Activated T-cell treated with anti-CD3 and anti-CD28 coated beads, Interleukin-2, amount 50 U/mL, for 24 hours (primary cell): ENCODE results near the gene ELOF1.
"Not testable (repeated sequence)": the region's sequence is repeated elsewhere in the genome, so short reads cannot be mapped to it uniquely, and the experiment has no call there.

ENCODE experiments used
- DNase-seq: peaks from one replicate; pipeline ENCODE4 v3.0.0-alpha.2; 2020
- H3K27ac Mint-ChIP-seq: 2 replicates; pipeline ENCODE4 v1.8.0; 2020; ENCODE audit warnings: mild to moderate bottlenecking, mixed read lengths
- H3K27me3 Mint-ChIP-seq: 2 replicates; pipeline ENCODE4 v1.8.0; 2020; ENCODE audit warnings: mixed read lengths
- H3K36me3 Mint-ChIP-seq: 2 replicates; pipeline ENCODE4 v1.8.0; 2020; ENCODE audit warnings: low read depth, mixed read lengths
- H3K4me1 Mint-ChIP-seq: 2 replicates; pipeline ENCODE4 v1.8.0; 2020; ENCODE audit warnings: low read depth, mixed read lengths
- H3K4me3 Mint-ChIP-seq: 2 replicates; pipeline ENCODE4 v1.8.0; 2020; ENCODE audit warnings: mild to moderate bottlenecking, moderate library complexity, mixed read lengths
- H3K9me3 Mint-ChIP-seq: 2 replicates; pipeline ENCODE4 v1.8.0; 2020; ENCODE audit warnings: mixed read lengths

The ELOF1 gene

DNA sequence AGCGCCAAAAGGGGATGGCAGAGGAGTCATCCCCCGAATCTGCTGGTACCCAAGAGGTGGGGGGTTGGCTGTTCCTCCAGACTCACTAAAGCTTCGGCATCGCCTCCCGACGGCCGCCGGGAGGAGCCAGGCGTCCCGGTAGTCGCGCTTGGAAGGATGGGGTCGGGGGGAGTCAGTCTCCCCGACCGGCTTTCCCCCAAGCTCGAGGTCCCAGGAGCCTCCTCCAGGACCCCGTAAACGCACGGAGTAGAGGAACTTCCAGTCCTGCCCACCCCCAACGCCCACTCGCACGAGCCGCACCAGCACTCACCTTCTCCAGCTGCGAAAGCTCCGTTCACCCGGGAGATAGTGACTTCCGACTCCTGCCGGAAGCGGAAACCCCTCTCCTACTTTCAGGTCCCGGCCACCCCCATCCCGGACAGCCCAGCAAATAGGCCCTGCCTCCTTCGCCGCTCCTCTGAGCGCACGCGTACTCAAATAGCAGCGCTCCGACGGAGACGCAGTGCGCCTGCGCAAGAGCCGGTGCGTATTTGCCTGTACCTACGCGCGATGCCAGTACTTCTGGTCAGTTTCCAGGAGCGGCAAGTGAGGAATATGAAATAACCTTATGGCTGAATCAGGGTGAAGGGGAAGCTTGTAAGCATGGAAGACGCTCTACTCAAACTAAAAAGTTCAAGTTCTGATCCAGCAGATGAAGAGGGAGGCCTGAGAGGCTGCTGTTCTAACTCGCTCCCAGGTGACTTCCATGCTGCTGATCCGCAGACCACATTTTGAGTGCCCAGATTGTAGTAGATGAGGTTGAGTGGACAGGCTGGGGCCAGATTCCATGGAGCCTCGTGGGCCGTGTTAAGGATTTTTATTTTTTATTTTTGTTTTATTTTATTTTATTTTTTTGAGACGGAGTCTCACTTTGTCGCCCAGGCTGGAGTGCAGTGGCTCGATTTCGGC is at the start of gene ELOF1:
ELOF1 (minus strand) TSS at position 350 of the 948 bp plus-strand sequence. CDS start 4,883 bp downstream, outside the sequence.
- peaks cover 47% of the 10 kb centered on the region for H3K4me1 Mint-ChIP-seq
- H3K27ac Mint-ChIP-seq, result peak within 1 kb of the TSS; percentile 94
- peak within 1 kb of the TSS; percentile 88 for H3K4me3 Mint-ChIP-seq
- no peaks in the 10 kb centered on the region for H3K27me3 Mint-ChIP-seq
- H3K9me3 Mint-ChIP-seq, result no peaks in the 10 kb centered on the region
- peak; percentile 94 for DNase-seq
- peaks cover 45% of the 10 kb centered on the region for H3K36me3 Mint-ChIP-seq

DNA sequence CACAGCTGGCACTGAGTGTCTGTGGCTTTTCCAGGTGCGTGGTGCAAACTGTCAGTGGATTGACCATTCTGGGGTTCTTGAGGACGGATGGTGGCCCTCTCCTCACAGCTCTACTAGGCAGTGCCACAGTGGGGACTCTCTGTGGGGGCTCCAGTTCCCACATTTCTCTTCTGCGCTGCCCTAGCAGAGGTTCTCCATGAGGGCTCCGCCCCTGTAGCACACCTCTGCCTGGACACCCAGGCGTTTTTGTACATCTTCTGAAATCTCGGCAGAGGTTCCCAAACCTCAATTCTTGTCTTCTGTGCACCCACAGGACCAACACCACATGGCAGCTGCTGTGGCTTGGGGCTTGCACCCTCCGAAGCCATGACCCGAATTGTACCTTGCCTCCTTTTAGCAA is 47.5 kb upstream of the ELOF1 start:
- H3K27ac Mint-ChIP-seq, result no peak overlapping the region
- H3K4me3 Mint-ChIP-seq, result no peak overlapping the region
- peaks cover 59% of the 10 kb centered on the region for H3K36me3 Mint-ChIP-seq

DNA sequence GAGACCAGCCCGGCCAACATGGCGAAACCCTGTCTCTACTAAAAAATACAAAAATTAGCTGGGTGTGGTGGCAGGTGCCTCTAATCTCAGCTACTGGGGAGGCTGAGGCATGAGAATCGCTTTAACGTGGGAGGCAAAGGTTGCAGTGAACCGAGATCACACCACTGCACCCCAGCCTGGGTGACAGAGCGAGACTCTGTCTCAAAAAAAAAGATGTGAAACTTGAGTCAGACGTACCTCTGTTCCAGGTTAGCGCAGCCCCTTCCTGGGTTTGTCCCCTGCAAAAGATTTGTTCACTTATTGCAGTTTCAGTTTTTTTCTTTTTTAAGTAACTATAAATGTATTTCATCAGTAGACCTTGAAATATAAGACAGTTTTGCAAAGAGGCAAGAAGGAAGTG is 40.7 kb upstream of the ELOF1 start:
- Mint-ChIP-seq H3K4me1 (peaks cover 35% of the 10 kb centered on the region), H3K36me3 (peaks cover 40% of the 10 kb centered on the region)
- H3K4me3 Mint-ChIP-seq, H3K27me3 Mint-ChIP-seq, DNase-seq, H3K9me3 Mint-ChIP-seq, H3K27ac Mint-ChIP-seq: not testable (repeated sequence)

More for the DNA sequence above, 47.5 kb upstream of the ELOF1 start:
- no peaks in the 10 kb centered on the region for H3K27me3 Mint-ChIP-seq
- H3K9me3 Mint-ChIP-seq, result peaks cover 17% of the 10 kb centered on the region
- peaks cover 6% of the 10 kb centered on the region for H3K4me1 Mint-ChIP-seq
- no peak for DNase-seq

DNA sequence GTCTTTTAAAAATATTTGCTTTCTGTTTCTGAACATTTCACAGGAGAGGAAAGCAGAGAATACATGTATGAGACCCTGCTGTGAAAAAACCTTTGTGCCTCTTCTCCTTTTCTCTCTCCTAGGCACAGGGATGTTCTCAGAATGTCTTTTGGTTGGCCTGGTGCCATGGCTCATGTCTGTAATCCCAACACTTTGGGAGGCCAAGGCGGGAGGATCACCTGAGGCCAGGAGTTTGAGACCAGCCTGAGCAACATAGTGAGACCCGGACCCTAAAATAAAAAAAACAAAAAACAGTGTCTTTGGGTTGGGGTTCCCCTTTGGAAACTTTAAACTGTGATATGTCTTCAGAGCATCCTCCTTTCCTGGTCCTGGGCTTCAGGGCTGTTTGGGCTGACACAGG is 39.7 kb upstream of the ELOF1 start:
- Mint-ChIP-seq H3K27ac (no peak overlapping the region), H3K4me3 (peak overlapping the region; percentile 90), H3K4me1 (peaks cover 35% of the 10 kb centered on the region), H3K9me3 (no peaks in the 10 kb centered on the region), H3K27me3 (no peaks in the 10 kb centered on the region), H3K36me3 (peaks cover 31% of the 10 kb centered on the region)
- DNase-seq, result no peak

DNA sequence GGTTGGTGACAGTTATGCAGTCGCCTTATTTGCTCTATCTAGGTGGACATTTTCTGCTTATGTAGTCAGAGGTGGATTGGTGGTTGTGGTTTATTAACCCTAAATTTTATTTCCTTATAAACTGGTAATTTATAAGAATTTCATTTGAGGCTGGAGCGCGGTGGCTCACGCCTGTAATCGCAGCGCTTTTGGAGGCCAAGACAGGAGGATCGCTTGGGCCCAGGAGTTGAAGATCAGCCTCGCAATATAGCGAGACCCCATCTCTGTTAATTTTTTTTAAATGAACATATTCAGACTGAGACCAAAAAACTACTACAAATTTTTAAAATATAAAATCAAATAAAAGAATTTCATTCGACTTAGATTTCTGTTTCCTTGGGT is 39.1 kb upstream of the ELOF1 start:
- H3K27me3 Mint-ChIP-seq, result no peaks in the 10 kb centered on the region
- H3K9me3 Mint-ChIP-seq, result no peaks in the 10 kb centered on the region
- H3K4me3 Mint-ChIP-seq, result peak overlapping the region; percentile 90
- peaks cover 26% of the 10 kb centered on the region for H3K36me3 Mint-ChIP-seq
- DNase-seq, result no peak
- peaks cover 35% of the 10 kb centered on the region for H3K4me1 Mint-ChIP-seq
- peak overlapping the region; percentile 85 for H3K27ac Mint-ChIP-seq

DNA sequence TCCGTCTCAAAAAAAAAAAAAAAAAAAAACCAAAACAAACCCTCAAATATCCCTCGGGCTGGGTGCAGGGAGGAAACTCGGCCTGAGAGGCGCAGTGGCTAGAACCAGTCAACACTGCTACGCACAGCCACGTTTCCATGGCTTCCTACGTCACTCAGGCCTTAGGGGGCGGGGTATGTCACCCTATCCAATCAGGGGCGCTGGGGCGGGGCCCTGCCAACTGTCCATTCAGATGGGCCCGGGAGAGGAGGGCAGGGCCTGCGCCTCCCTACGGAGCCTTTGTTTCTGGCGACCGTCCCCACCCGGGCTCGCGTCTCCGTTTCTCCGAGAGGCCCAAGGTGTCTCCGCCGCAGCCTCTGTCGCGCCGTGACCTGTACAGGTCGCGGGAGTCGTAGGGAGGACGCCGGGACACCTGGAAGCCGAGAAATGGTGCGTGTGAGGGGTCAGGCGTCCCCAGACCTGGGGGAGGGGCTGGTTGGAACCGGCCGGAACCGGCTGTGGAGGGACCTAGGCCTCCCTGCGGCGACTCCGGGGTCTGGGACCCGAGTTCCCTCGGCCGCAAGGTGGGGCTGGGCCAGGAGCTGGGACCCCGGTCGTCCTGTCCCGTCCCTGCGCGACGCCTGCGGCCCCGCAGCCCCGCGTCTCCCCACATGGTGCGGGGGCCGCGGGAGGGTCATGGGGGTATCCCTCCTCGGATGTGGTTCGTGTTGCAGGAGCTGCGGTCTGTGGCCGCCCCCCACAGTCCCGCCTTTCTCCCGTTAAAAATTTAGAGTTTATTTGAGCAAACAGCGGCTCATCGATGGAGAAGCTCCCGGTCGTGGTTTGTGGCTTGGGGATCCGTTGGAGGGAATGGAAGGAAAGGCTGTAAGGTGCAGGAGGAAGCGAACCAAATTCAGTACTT is 38.4 kb upstream of the ELOF1 start, which contains the start of gene ZNF627:
ZNF627 (plus strand) TSS at position 282 of the 901 bp plus-strand sequence; CDS start at position 427, 145 bp downstream.
- H3K36me3 Mint-ChIP-seq, result peaks cover 20% of the 10 kb centered on the region
- peak; percentile 97 for DNase-seq
- no peaks in the 10 kb centered on the region for H3K9me3 Mint-ChIP-seq
- H3K27me3 Mint-ChIP-seq, result no peaks in the 10 kb centered on the region
- H3K27ac Mint-ChIP-seq, result peak within 1 kb of the TSS; percentile 90
- peak within 1 kb of the TSS; percentile 90 for H3K4me3 Mint-ChIP-seq
- H3K4me1 Mint-ChIP-seq, result peaks cover 33% of the 10 kb centered on the region

DNA sequence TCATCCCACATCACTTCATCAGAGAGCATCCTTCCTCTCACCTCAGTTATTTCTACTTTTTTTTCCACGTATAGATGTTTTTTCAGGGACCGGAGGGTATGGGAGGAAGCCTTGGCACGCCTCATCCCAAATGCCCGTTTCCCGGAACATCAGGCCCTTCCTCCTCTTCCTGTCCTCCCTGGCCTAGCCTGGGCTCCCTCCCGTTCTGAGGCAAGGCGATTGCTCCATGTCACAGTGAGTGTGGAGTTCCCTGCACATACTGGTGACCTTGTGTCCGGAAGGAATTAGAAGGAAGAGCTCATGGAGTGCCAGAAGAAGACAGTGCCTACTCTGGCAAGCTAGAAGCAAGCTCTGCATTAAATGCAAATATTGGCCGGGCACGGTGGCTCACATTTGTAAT is 37.1 kb upstream of the ELOF1 start:
- Mint-ChIP-seq H3K4me1 (peaks cover 29% of the 10 kb centered on the region), H3K27ac (no peak overlapping the region), H3K4me3 (no peak overlapping the region), H3K36me3 (peaks cover 19% of the 10 kb centered on the region), H3K27me3 (no peaks in the 10 kb centered on the region), H3K9me3 (no peaks in the 10 kb centered on the region)
- DNase-seq, result no peak

DNA sequence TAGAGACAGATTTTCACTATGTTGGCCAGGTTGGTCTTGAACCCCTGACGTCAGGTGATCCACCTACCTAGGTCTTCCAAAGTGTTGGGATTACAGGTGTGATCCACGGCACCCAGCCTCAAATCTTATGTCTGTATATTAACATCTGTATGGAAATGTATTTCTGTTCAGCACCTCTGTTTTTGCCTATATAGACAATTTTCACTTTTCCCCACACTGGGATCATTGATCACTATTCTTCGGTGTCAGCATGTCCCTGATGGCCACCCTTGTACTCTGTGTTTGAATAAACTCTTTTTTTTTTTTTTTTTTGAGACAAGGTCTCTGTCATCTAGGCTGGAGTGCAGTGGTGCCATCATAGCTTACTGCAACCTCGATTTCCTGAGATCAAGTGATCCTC is 35.1 kb upstream of the ELOF1 start:
- DNase-seq, result no peak
- no peak overlapping the region for H3K27ac Mint-ChIP-seq
- H3K9me3 Mint-ChIP-seq, result no peaks in the 10 kb centered on the region
- no peak overlapping the region for H3K4me3 Mint-ChIP-seq
- H3K27me3 Mint-ChIP-seq, result no peaks in the 10 kb centered on the region
- peaks cover 14% of the 10 kb centered on the region for H3K4me1 Mint-ChIP-seq
- H3K36me3 Mint-ChIP-seq, result peaks cover 11% of the 10 kb centered on the region

DNA sequence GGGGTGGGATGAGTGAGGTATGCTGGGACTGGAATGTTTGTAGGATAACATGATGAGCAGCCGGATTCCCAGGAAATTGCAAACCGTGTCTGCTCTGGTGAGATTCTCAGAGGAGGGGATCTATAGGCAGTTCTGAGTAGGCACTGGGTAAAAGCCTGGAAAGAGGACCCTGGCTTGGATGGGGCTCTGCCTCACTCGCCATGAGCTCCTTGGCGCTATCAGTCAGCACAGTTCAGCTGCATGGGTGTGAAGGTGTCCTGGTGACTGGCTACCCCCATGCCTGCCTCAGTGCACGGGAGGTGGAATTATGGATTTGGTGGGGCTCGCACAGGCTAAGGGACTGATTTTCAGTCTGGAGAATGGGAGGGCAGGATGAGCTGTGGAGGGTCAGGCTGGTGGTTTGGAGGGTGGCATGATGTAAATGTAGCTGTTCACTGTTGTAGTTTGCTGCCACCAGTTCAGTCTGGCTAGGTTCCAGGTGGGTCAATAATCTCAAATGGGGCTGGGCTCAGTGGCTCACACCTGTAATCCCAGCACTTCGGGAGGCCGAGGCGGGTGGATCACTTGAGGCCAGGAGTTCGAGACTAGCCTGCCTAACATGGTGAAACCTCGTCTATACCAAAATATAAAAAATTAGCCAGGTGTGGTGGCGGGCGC is 29.1 kb upstream of the ELOF1 start:
- DNase-seq, result no peak
- Mint-ChIP-seq H3K27me3 (no peaks in the 10 kb centered on the region), H3K36me3 (no peaks in the 10 kb centered on the region), H3K9me3 (no peaks in the 10 kb centered on the region), H3K4me1 (peaks cover 9% of the 10 kb centered on the region), H3K4me3 (no peak overlapping the region), H3K27ac (no peak overlapping the region)

DNA sequence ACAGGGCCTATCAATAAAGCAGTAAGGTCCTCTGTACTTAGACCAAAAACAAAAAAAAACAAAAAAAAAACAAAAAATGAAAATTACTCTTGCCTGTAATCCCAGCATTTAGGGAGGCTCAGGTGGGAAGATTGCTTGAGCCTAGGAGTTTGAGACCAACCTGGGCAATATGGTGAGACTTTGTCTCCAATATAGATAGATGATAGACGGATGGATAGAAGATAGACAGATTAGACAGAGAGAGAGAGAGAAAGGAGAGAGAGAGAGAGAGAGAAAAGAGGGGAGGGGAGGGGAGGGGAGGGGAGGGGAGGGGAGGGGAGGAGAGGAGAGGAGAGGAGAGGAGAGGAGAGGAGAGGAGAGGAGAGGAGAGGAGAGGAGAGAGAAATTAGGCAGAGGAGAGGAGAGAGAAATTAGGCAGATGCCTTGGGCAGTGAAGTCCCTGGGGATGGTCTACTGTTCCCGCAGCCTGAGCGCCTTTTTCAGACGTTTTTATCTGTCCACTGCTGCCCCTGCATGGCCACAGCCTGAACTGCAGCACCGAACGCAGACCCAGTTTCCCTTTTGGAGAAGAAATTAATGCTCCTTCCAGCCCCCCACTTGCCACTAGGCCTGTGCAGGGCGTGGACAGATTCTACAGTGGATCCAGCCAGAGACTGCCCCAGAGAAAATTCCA is 28.4 kb upstream of the ELOF1 start:
- H3K27ac Mint-ChIP-seq, result no peak overlapping the region
- H3K27me3 Mint-ChIP-seq, result no peaks in the 10 kb centered on the region
- H3K4me1 Mint-ChIP-seq, result peaks cover 9% of the 10 kb centered on the region
- DNase-seq, result peak; percentile 89
- H3K9me3 Mint-ChIP-seq, result no peaks in the 10 kb centered on the region
- H3K4me3 Mint-ChIP-seq, result no peak overlapping the region
- H3K36me3 Mint-ChIP-seq, result no peaks in the 10 kb centered on the region

DNA sequence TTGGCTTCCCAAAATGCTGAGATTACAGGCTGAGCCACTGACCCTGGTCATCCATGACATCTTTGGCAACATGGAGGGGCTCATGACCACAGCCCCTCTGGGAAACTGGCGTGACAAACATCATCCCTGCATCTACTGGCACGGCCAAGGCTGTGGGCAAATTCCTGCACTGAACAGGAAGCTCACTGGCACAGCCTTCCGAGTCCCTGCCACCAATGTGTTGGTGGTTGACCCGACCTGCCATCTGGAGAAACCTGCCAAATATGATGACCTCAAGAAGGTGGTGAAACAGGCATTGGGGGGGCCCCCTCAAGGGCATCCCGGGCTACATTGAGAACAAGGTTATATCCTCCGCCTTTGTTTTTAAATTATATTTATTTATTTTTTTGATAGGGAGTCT is 27.3 kb upstream of the ELOF1 start:
- no peaks in the 10 kb centered on the region for H3K9me3 Mint-ChIP-seq
- no peak overlapping the region for H3K27ac Mint-ChIP-seq
- no peaks in the 10 kb centered on the region for H3K27me3 Mint-ChIP-seq
- no peaks in the 10 kb centered on the region for H3K36me3 Mint-ChIP-seq
- no peak for DNase-seq
- peaks cover 17% of the 10 kb centered on the region for H3K4me1 Mint-ChIP-seq
- H3K4me3 Mint-ChIP-seq, result no peak overlapping the region

DNA sequence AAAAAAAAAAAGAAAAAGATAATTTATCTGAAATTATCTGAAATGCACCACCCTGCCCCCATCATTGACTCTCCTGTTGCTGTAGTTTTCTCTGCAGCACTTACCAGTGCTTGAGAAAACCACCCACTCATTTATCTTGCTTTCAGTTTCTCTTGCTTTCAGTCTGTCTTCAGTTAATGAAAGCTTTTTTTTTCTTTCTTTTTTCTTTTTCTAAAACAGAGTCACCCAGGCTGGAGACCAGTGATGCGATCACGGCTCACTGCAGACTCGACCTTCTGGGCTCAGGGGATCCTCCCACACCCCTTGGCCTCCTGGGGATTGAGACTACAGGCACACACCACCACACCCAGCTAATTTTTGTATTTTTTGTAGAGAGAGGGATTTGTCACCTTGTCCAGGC is 22.7 kb upstream of the ELOF1 start:
- Mint-ChIP-seq H3K4me1 (peaks cover 37% of the 10 kb centered on the region), H3K9me3 (no peaks in the 10 kb centered on the region), H3K27me3 (no peaks in the 10 kb centered on the region), H3K36me3 (no peaks in the 10 kb centered on the region), H3K4me3 (peak overlapping the region; percentile 64), H3K27ac (peak overlapping the region; percentile 96)
- peak; percentile 68 for DNase-seq

DNA sequence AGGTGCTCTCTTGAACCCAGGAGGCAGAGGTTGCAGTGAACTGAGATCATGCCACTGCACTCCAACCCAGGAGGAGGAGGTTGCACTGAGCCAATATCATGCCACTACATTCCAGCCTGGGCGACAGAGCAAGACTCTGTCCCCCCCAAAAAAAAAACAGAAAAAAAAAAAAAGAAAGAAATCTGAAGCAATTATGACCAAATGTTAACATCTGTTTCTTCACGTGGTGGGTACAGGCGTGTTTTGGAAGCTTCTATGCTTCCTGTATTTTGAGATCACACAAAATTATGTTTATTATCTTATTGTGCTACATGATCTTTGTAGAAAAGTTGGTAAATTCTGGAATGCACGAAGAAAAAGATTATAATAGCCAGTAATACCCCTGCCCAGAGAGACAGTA is 21.1 kb upstream of the ELOF1 start:
- Mint-ChIP-seq H3K27ac (no peak overlapping the region), H3K4me1 (peaks cover 37% of the 10 kb centered on the region), H3K36me3 (peaks cover 3% of the 10 kb centered on the region), H3K9me3 (no peaks in the 10 kb centered on the region), H3K27me3 (no peaks in the 10 kb centered on the region), H3K4me3 (no peak overlapping the region)
- DNase-seq, result no peak
